GM21360 (cell line): Measurements from ENCODE around the gene VSIR.

Source experiments
- ATAC-seq: cut with Tn5 transposase; IDR thresholded peaks from one replicate; pipeline ENCODE4 v1.9.1; 2021; ENCODE audit warnings: mild to moderate bottlenecking, moderate library complexity; ENCODE audit not compliant: unreplicated experiment

VSIR gene

GRCh38 chr10:71735709-71736569, 37.4 kb downstream of the VSIR start:
- no peak for ATAC-seq

GRCh38 chr10:71734797-71735196, 38.5 kb downstream of the VSIR start:
- no peak for ATAC-seq

GRCh38 chr10:71731791-71732190, 41.5 kb downstream of the VSIR start:
- ATAC-seq: no peak

DNA sequence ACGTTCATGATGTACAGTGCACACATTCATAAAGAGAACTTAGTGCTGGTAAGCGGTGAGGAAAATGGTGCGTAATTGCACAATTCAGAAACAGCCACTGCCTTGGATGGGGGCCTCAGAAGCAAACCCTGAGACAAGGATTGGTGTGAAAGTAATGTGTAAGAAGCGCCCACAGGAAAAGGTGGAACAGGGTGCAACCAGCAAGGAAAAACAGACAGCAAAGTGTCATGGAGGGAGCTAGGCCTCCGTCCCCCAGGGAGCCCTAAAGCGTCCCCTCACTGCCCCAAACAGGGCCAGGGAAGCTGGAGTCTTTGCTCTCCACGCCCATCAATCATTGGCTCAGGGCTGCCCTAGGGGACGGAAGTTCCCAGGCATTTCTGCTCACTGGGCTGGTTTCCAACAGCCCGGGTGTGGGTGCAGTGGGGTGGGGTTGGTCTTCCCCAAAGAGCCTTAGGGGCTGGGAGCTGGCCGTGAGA, 44.1 kb downstream of the VSIR start:
- ATAC-seq: no peak

DNA sequence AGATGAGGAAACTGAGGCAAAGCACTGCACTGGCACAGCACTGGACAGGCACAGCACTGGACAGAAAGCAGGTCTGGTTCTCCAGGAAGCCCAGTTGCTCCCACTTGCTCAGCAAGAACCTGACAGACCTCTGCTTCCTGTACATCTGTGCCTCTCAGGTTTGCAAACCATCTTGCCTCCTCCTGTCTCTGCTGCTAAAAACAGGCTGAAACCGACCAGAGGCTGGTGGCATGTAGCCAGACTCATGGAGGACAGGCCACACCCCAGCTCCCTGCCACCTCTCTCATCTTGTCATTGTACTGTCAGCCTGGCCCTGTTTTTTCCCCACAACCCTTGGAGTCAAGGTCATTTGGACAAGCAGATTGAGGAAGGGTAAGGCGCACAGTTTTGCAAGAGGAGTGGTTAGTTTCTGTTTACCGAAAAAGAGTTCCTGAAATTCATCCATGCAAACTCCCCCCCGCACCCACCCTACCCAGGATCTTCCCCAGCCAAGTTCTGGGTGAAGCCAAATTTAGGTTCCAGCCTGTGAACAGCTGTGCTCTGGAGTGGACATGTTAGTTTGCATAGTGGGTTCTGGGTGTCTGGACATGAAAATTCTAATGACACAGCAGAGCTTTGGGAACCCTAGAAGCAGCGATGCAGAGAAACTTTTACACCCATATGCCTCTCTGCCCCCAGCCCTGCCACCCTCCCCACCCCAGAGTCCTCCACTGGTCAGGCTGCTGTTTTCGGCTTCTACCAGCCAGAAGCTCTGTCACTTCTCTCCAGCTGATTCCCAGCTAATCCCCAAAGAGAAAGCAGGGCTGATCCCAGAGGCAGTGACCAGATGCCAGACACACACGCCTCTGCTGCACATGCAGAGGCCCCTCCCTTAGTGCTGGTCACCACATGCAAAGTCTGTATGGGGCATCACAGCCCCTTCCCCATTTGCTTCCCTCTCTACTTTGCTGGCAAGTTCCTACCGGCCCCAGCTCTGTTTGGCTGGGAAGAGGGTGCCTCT, 45.3 kb downstream of the VSIR start:
- peak; percentile 54 for ATAC-seq

DNA sequence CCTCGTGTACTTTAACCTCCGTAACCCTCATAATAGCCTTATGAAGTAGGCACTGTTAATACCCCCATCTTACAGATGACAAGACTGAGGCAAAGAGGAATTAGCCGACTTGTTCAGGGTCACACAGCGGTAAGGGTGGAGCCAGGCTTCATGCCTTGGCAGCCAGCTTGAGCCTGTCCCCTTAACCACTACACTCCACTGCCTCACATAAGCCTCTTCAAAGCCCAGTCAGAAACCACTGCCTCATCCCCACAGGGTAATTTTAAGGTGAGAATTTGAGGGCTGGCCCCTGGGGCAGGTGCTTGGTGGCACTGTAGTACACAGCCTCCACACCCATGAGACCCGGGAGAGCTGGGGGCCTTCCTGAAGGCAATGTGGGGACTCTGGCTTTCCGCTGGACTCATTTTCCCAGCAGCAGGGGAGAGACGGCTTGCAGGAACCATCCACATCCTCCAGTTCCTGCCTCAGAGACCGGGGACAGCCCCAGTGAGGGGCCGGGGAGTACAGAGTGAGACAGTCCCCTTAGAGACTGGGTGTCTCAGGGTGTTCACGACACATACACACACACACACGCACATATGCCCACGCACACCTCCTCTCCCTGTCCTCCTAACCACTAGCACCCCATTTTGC, 46.1 kb downstream of the VSIR start:
- ATAC-seq: peak; percentile 39

DNA sequence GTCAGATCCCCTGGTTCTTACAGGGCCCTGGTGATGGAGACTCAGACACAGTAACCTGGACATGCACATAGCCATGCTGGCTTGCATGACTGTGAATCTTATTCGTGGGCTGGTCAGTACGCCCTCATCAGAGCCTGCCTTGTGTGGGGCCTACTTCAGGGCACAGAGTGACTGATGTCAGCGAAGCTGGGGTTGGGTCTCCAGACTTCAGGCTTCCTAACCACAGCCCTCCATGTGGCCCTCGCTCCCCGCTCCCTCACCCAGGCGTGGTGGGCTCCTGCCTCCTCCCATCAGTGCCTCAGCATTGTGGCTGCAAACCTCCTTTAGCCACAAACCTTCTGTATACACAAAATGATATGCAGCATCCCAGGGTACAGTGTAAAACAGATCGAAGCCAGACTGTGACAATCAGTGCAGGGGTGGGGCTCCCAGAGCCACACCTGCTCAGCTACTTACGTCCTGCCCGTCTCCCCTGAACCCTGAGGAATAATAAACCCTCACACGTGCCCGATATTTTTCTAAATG, 46.7 kb downstream of the VSIR start:
- no peak for ATAC-seq

GRCh38 chr10:71725998-71726579, 47.2 kb downstream of the VSIR start:
- no peak for ATAC-seq

DNA sequence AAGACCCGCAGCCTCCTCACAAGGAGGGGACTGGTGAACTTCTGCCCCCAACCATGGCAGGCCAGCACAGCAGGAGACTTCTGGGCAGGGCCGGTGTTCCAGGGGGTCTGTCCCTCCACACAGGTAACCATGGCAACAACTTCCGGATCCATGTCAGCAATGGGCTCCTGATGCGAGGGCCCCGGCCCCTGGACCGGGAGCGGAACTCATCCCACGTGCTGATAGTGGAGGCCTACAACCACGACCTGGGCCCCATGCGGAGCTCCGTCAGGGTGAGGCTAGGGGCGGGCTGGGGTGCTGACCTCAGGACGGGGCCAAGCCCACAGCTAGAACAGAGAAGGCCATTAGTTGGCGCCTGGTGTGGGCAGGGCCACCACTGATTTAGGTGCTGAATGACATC, 48.1 kb downstream of the VSIR start:
- ATAC-seq: no peak

DNA sequence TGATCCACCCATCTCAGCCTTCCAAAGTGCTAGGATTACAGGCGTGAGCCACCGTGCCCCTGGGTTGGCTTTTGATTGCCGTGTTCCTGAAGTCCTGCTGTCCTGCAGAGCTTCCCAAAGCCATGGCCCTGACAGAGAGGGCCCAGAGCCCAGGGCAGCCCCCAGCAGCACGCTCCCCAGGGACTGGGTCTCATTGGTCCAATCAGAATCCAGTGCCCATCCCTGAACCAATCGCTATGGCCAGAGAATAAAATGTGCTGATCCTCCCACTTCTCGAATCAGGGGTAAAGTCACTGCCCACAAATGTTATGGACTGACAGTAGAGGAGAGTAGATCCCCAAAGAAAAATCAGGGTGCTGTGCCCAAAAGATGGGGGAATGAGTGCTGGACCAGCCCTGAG, 48.8 kb downstream of the VSIR start:
- ATAC-seq: no peak

- ATAC-seq: no peak
Observed at GRCh38 chr10:71723311-71723710, 50.0 kb downstream of the VSIR start.

DNA sequence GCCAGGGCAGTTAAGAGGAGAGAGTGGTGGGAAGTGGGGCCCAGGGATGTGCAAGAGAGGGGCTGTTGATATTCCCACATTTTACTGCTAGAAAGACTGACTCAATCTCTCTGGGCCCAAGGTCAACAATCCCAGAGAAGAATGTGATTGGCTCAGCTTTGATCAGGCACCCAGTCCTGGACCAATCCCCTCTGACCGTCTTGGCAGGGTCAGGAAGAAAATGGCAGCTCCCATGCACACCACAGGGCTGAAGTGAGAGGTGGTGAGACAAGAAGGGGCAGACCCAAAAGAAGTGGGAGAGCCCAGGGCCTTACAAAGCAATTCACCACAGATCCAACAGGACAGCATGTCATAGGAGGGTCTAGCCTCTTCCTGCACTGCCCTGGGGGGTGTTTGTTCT, 50.5 kb downstream of the VSIR start:
- ATAC-seq: no peak

GRCh38 chr10:71721313-71721712, 52.0 kb downstream of the VSIR start:
- no peak for ATAC-seq

- no peak for ATAC-seq
Observed at GRCh38 chr10:71720288-71720687, 53.0 kb downstream of the VSIR start.

GRCh38 chr10:71719464-71720201, 53.7 kb downstream of the VSIR start, which contains the start of gene C10orf105:
C10orf105 (minus strand) TSS chr10:71719778; CDS start chr10:71716337, 3,441 bp downstream.
- ATAC-seq: no peak

GRCh38 chr10:71719042-71719441, 54.3 kb downstream of the VSIR start:
- no peak for ATAC-seq

GRCh38 chr10:71718165-71718698, 55.1 kb downstream of the VSIR start:
- ATAC-seq: no peak

DNA sequence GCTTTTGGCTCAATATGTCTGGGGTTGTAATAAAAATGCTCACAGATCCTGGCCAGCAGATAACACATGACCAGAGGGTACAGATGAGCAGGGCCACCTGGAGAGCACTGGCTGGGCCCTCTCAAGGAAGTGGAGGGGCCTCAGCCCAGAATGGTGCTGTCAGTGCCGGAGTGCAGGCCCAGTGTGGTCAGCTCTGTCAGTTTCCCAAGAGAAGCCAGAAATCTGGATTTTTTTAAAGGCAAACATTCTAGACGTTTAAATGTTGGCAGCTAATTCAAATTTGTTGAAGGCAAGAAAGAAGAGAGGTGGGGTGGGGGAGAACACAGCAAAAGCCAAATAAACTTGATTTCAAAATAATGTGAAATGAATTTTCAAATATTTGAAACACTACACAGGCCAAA, 55.8 kb downstream of the VSIR start:
- ATAC-seq: no peak

- no peak for ATAC-seq
Observed at GRCh38 chr10:71717056-71717455, 56.3 kb downstream of the VSIR start.
